ENCODE data around the gene PDS5B.
"Not testable (repeated sequence)": the region's sequence is repeated elsewhere in the genome, so short reads cannot be mapped to it uniquely, and the experiment has no call there.

Gene PDS5B

GRCh38 chr13:32726374-32727037, 140.3 kb downstream of the PDS5B start:
- no peak for DNase-seq (ENCODE audit: low read depth in 1 of 2, low spot score in 1 of 2)

DNA sequence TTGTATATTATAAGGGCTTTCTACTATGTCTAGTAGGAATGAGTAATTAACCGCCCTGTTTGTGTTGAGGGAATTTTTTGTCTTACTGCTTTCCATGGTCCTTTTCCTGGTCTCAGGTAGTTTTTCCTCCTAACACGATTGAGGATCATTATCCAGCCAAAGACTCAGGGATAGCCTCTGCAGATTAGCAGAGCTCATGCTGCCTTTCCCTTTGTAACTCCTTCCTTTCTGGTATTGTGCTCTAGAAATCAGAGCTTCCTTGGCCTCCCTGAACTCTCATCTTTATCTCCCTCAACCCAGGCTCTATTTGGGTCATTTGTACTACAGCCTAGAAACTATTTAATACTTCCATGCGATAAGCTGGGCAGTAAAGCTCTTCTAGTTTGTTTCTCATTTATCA, 142.1 kb downstream of the PDS5B start:
- no peak for DNase-seq (ENCODE audit: low read depth in 1 of 2, low spot score in 1 of 2)

GRCh38 chr13:32729097-32729496, 142.8 kb downstream of the PDS5B start:
- DNase-seq (ENCODE audit: low read depth in 1 of 2, low spot score in 1 of 2) = not testable (repeated sequence)

- DNase-seq (ENCODE audit: low read depth in 1 of 2, low spot score in 1 of 2) = no peak
Observed at GRCh38 chr13:32731074-32731473, 144.8 kb downstream of the PDS5B start.

DNA sequence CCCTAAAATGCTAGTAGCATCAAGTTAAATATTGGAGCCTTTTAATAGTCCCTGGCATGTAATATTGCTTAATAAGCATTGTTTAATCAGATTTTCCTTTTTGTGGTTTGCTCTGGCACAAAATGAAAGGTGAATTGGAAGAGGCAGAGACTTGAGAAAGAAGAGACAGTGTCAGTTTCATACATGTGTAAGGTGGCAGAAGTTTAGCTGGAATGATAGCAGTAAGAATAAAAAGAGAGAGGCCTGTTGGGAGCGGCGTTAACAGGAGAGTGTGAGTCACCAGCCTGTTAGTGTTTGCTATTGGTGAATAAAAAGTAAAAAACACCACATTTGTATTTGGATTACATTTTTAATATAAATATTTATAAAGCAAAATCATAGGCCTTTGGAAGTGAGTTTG, 145.3 kb downstream of the PDS5B start:
- DNase-seq (ENCODE audit: low read depth in 1 of 2, low spot score in 1 of 2) = no peak

DNA sequence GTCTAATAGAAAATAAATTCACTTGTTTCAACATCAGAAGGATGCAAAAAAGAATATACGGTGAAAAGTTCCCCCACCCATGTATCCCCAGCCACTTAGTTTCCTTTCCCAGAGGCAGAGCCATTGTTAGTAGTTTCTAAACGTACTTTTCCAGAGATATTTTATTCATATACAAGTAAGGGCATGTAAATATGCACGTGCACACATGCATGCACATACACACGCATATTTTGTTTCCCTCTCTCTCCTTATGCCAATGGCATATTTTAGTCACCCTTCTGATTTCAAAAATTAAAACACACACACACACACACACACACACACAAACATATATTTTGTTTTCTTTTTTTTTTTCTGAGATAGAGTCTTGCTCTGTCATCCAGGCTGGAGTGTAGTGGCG, 147.4 kb downstream of the PDS5B start:
- DNase-seq (ENCODE audit: low read depth in 1 of 2, low spot score in 1 of 2) = no peak

DNA sequence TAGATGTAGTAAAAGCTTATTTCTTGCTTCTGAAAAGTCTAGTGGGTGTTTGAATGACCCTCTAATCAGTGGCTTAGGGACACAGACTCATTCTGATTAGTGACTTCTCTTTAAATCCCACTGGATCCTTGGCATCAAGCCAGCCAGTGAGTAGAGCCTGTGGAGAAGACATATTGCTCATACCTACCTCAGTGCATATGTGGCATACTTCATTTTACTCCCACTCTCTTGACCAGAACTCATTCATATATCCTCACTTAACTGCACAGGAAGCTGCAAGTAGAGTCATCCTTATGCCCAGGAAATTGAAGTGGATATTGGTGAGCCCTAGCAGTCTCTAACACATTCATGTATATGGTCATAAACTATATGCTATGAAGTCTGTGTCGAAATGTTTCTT, 148.3 kb downstream of the PDS5B start:
- DNase-seq (ENCODE audit: low read depth in 1 of 2, low spot score in 1 of 2) = no peak

DNA sequence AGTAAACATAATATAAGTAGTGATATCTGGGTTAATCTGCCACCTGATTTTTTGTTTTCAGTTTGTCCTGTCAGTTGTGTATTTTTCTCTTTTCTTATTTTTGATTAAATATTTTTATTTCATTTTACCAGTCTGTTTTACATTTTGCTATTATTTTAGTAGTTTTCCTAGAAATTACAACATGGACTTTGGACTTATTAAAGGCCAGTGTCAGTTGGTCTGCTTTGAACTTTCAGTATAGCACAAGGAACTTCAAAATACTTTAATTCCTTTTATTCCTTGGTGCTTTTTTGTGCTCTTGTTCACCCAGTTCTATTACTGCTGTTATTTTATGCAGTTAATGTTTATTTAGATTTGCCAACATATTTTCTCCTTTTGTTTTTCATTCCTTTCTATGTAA, 149.6 kb downstream of the PDS5B start:
- no peak for DNase-seq (ENCODE audit: low read depth in 1 of 2, low spot score in 1 of 2)

DNA sequence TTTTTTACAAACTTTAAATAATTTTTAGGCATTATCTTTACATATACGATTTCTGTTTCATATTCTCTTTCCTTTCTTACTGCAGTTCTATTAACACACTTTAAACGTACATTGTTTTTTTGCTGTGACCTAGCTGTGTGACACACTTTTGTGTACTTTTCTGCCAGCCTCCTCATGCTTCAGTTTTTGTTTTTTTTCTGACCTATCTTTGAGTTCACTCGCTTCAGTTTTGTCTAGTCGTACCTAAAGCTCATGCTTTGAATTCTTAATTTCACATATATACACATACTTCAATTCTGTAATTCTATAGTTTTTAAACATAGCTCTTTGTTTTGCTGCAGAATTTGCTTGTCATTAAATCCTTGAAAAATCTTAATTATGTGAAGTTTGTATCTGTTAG, 150.4 kb downstream of the PDS5B start:
- DNase-seq (ENCODE audit: low read depth in 1 of 2, low spot score in 1 of 2) = no peak

GRCh38 chr13:32737111-32737571, 150.9 kb downstream of the PDS5B start:
- DNase-seq (ENCODE audit: low read depth in 1 of 2, low spot score in 1 of 2) = no peak

- DNase-seq (ENCODE audit: low read depth in 1 of 2, low spot score in 1 of 2) = no peak
Observed at GRCh38 chr13:32737679-32738078, 151.4 kb downstream of the PDS5B start.

- DNase-seq (ENCODE audit: low read depth in 1 of 2, low spot score in 1 of 2) = no peak
Observed at GRCh38 chr13:32745509-32745908, 159.3 kb downstream of the PDS5B start.

GRCh38 chr13:32746474-32746873, 160.2 kb downstream of the PDS5B start:
- no peak for DNase-seq (ENCODE audit: low read depth in 1 of 2, low spot score in 1 of 2)

GRCh38 chr13:32748305-32748704, 162.1 kb downstream of the PDS5B start:
- no peak for DNase-seq (ENCODE audit: low read depth in 1 of 2, low spot score in 1 of 2)

GRCh38 chr13:32751340-32751739, 165.1 kb downstream of the PDS5B start:
- no peak for DNase-seq (ENCODE audit: low read depth in 1 of 2, low spot score in 1 of 2)

- no peak for DNase-seq (ENCODE audit: low read depth in 1 of 2, low spot score in 1 of 2)
Observed at GRCh38 chr13:32752311-32752710, 166.1 kb downstream of the PDS5B start.

DNA sequence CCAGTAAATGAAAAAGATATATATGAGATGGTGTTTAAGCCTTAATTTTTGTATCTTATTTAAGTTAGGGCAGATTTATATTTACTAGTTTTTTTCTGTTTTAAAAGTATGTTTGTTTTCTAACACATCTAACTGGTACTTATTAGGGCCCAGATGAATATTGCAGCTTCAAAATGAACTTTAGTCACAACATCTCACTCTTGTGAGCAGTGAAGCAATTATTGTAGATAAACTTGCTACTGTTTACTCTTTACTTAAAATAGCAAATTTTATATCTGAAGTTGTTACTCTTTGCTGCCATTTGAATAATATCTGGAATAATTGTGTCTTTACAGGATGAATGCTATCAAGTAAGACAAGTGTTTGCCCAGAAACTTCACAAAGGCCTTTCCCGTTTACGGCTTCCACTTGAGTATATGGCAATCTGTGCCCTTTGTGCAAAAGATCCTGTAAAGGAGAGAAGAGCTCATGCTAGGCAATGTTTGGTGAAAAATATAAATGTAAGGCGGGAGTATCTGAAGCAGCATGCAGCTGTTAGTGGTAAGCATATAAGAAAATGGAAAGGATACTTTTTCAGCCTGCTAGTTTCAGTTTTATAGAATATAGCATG, 166.8 kb downstream of the PDS5B start:
- DNase-seq (ENCODE audit: low read depth in 1 of 2, low spot score in 1 of 2) = no peak

- no peak for DNase-seq (ENCODE audit: low read depth in 1 of 2, low spot score in 1 of 2)
Observed at GRCh38 chr13:32754179-32754578, 167.9 kb downstream of the PDS5B start.

DNA sequence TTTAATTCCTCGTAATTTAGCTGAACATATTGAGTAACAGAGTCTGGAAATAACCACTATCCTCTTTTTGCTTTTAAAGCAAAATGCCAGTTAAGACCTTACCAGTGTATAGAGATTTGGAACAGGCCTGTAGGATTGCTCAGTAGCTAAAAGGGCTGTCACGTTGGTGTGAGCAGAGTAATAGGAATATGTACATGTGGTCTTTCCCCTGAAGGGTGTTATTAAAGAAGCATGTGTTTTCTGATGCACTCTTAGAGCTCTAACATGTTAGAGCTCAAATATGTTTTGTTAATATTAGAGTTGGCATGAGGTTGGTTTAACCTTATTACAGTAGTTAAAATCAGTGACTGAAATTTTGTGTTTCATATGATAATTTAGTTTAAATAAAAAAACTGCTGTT, 172.9 kb downstream of the PDS5B start:
- no peak for DNase-seq (ENCODE audit: low read depth in 1 of 2, low spot score in 1 of 2)

- DNase-seq (ENCODE audit: low read depth in 1 of 2, low spot score in 1 of 2) = no peak
Observed at GRCh38 chr13:32761472-32761871, 175.2 kb downstream of the PDS5B start.

DNA sequence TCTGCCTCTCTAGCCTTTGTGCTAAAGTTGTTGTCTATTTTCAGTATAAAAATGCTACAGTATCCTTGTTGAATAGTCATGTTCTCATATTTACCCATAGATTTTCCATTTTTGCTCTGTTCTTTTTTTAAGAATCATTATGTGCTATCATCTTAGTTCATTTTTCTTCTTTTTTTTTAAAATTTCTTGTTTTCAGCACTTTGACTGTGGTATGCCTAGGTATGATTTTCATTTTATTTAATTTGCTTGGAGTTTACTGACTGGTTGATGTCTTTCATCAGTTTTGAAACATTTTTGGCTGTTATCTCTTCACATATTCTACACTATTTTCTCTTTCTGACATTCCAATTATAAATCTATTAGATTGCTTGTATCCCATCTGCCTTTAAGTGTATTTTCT, 192.9 kb downstream of the PDS5B start:
- no peak for DNase-seq (ENCODE audit: low read depth in 1 of 2, low spot score in 1 of 2)

DNA sequence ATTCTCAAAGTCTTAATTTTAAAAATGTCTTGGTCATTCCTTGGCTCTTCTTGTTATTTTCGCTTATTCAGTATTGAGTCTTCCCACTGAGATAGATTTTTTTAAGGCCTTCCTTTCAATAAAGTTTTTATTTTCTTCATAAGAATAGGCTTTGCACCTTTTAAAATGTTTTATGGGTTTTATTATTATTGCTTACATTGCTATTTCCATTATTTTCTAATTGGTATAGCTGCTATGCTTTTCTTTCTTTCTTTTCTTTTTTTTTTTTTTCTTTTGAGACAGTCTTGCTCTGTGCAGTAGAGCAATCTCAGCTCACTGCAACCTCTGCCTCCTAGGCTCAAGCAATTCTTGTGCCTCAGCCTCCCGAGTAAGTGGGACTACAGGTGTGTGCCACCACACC, 195.7 kb downstream of the PDS5B start:
- DNase-seq (ENCODE audit: low read depth in 1 of 2, low spot score in 1 of 2) = no peak

GRCh38 chr13:32783067-32783466, 196.8 kb downstream of the PDS5B start:
- DNase-seq (ENCODE audit: low read depth in 1 of 2, low spot score in 1 of 2) = no peak

Measured in activated T-helper 1 cell treated with anti-CD3 and anti-CD28 coated beads, Interleukin-2, amount 50 U/mL, for 16 hours (primary cell).